Measurements from ENCODE around the gene VAV2. TPM values are rescaled to one million over a fixed set of nuclear protein-coding genes. Genes with fewer than 3 reads are reported as not detected.

Gene VAV2
- polyA plus RNA-seq, 2 of the 4 experiments (the other 2 are of a cell fraction): 9.8 to 21.4 TPM

DNA sequence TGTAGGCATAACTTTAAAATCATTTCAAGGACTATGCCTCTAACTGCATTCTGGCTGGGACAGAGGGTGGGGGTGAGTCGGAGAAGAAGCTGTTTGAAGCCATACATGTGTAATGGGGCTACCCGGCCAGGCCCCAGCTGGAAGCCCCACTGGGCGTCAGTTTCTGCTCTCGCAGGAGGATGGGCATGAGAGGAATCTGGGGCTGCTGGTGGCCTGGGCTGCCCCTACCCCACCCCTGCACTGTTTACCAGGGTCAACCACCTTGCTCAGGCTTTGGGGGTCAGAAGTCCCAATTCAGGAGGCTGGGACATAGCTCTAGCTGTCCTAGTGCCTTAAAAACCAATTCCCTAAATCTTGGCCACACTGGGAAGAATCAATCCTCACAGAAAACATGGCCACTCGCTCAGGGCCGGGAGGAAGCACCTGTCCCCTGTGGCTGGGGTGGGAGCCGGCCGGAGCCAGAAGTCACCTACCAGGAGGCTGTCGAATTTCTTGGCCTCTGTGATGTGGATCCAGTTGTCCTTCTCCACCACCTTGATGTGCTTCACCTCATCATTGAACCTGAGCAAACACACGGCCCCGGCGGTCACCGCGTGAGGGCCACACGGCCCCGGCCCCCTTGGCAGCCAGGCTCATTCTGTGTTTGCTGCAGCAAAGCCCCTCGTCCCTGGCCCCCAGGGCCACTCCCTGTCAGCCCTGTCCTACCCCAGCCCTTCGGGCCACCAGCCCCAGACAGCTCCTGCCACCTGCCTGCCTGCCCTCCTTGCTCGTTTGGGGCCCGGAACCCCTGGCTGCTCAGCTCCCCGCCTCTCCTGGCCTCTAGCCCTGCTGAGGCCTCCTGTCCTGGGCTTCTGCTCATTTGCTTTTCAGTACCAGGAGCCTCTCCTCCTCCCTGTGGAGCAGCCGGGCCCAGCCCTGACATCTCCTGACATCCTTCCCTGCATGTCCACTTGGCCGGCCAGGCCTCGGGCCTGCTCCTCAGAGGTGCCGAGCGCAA, 220.3 kb downstream of the VAV2 start (continued):
- TF ChIP-seq, protein P1, sequence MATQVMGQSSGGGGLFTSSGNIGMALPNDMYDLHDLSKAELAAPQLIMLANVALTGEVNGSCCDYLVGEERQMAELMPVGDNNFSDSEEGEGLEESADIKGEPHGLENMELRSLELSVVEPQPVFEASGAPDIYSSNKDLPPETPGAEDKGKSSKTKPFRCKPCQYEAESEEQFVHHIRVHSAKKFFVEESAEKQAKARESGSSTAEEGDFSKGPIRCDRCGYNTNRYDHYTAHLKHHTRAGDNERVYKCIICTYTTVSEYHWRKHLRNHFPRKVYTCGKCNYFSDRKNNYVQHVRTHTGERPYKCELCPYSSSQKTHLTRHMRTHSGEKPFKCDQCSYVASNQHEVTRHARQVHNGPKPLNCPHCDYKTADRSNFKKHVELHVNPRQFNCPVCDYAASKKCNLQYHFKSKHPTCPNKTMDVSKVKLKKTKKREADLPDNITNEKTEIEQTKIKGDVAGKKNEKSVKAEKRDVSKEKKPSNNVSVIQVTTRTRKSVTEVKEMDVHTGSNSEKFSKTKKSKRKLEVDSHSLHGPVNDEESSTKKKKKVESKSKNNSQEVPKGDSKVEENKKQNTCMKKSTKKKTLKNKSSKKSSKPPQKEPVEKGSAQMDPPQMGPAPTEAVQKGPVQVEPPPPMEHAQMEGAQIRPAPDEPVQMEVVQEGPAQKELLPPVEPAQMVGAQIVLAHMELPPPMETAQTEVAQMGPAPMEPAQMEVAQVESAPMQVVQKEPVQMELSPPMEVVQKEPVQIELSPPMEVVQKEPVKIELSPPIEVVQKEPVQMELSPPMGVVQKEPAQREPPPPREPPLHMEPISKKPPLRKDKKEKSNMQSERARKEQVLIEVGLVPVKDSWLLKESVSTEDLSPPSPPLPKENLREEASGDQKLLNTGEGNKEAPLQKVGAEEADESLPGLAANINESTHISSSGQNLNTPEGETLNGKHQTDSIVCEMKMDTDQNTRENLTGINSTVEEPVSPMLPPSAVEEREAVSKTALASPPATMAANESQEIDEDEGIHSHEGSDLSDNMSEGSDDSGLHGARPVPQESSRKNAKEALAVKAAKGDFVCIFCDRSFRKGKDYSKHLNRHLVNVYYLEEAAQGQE (IDR thresholded peaks at IDR 0.05): no peak
- TF ChIP-seq RAD21 (conservative IDR thresholded peaks at IDR 0.05 in 1 of 2, IDR thresholded peaks at IDR 0.05 in 1 of 2) (no peak), RARB (CRISPR knock-in tag; IDR thresholded peaks at IDR 0.05) (no peak), RFX5 (IDR thresholded peaks at IDR 0.05) (no peak), CHD4 (IDR thresholded peaks at IDR 0.05; ENCODE audit: borderline replicate concordance) (no peak), RCOR1 (IDR thresholded peaks at IDR 0.05; ENCODE audit: low read depth, low read length) (no peak)

DNA sequence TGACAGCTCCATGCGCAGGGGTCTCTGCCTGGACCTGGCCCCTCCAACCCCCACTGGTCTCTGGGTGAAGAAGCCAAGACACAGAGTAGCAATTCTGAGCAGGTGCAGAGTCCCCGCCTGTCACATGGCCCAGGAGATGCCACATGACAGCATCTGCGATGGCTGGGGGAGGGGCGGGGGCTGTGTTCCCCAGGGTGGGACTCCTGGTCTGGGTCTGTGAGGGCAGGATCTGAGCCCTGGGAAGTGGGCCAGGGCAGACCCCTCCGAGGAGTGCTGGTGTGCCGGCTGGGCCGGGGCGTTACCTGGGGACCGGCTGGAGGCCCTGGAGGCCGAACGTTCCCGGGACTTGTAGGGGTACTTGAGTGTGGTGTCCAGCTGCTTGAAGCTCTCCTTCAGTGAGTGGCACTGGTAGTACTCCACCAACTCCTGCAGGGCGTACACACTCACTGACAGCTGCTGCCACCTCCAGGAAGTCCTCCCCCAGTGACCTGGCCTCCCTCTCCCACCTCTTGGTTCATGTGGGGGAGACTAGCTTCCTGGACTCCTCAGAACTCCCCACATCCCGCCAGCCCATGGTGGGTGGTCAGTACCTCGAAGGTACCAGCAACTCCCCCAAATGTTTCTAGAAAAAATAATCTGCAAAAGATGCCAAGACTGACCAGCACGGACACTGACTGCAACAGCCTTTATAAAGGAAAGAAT, 221.9 kb downstream of the VAV2 start:
- H3K27ac ChIP-seq: no peak overlapping the region
- DNase-seq (ENCODE audit: low read depth in 1 of 2, low spot score in 1 of 2) (no peak), ATAC-seq (no peak; a peak in 1 of 6 replicates), FAIRE-seq (no peak)
- H3K4me2 ChIP-seq: no peak overlapping the region
- POLR2A ChIA-PET: no interaction called here
- TF ChIP-seq FOSL2 (IDR thresholded peaks at IDR 0.05) (no peak), FOSL2 (CRISPR knock-in tag; IDR thresholded peaks at IDR 0.05) (no peak), ZFP36 (IDR thresholded peaks at IDR 0.05; ENCODE audit: borderline replicate concordance, partially characterized antibody) (peak; percentile 39)
- H3K4me1 ChIP-seq: no peaks in the 10 kb centered on the region
- CTCF ChIA-PET: interaction anchor here (0.9 to 5.1 kb wide), 7 partner anchors 12 to 224 kb away, joined by 3 to 57 read pairs (median 6); no protein-coding TSS in a partner anchor
- H3K4me3 ChIP-seq: no peak overlapping the region
- H3K9me3 ChIP-seq: peaks cover 29% of the 10 kb centered on the region
- WGBS (ENCODE audit: missing lambda C conversion rate): 90% methylated on average over 15 of the region's 16 CpGs

DNA sequence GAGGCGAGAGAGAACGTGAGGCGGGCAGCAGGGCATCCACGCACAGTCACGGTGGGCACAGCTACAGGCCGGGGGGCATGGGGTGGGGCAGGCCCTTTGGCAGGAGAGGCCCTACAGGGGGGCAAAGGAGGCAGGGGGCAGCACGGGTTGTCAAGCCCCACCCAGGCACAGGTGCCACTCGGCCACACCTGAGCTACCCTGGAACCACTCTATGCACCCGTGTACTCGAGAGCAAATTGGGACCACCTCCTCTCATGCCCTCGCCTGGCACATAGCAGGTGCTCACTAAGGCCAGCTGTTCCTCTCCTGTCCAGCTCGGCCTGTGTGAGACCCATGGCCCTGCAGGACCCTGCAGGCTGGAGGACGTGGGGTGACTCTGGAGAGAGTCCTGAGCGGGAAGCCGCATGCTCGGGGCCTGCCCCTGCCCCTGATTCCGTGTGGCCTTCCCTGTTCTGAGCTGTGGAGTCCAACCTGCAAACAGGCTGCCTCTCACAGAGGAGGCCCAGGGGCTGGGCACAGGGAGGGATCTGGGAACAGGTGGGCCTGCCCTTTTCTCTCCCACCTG, 222.5 kb downstream of the VAV2 start:
- H3K4me2 ChIP-seq: no peak overlapping the region
- WGBS (ENCODE audit: missing lambda C conversion rate): 90% methylated on average over 15 of the region's 17 CpGs
- ChIA-PET POLR2A (no interaction called here), CTCF (interaction anchor here (0.7 to 5.1 kb wide), 8 partner anchors 12 to 224 kb away, joined by 3 to 57 read pairs (median 5); no protein-coding TSS in a partner anchor)
- peaks cover 23% of the 10 kb centered on the region for H3K9me3 ChIP-seq
- no peak for FAIRE-seq
- no peak overlapping the region for H3K27ac ChIP-seq
- no peak; a peak in 1 of 6 replicates for ATAC-seq
- H3K4me1 ChIP-seq: no peaks in the 10 kb centered on the region
- H3K4me3 ChIP-seq: no peak overlapping the region
- TF ChIP-seq HOXB5 (CRISPR knock-in tag; IDR thresholded peaks at IDR 0.05) (no peak), RFX5 (IDR thresholded peaks at IDR 0.05) (no peak), GATA3 (IDR thresholded peaks at IDR 0.05; ENCODE audit: borderline replicate concordance) (no peak), EHF (CRISPR knock-in tag; IDR thresholded peaks at IDR 0.05) (no peak), POLR2AphosphoS2 (conservative IDR thresholded peaks at IDR 0.05; ENCODE audit: low read length) (no peak)
- no peak for DNase-seq (ENCODE audit: low read depth in 1 of 2, low spot score in 1 of 2)

Measured in A549 (cell line).